MM.1S (cell line): Measurements from ENCODE around the gene TMEM63B.

Experiments
- EZH2 ChIP-seq: fragments of 300-600 bp; sonication (generic); optimal IDR thresholded peaks from 2 replicates; pipeline ENCODE3; 2017; ENCODE audit warnings: low read depth, mild to moderate bottlenecking, antibody characterized with exemption, low read length, mixed read lengths
- TF ChIP-seq, protein P1 (sequence below): fragments of 300-600 bp; sonication (generic); IDR thresholded peaks from 2 replicates; pipeline ENCODE4 v1.5.1; 2016; ENCODE audit warnings: antibody characterized with exemption, low read length, mixed read lengths

DNA sequence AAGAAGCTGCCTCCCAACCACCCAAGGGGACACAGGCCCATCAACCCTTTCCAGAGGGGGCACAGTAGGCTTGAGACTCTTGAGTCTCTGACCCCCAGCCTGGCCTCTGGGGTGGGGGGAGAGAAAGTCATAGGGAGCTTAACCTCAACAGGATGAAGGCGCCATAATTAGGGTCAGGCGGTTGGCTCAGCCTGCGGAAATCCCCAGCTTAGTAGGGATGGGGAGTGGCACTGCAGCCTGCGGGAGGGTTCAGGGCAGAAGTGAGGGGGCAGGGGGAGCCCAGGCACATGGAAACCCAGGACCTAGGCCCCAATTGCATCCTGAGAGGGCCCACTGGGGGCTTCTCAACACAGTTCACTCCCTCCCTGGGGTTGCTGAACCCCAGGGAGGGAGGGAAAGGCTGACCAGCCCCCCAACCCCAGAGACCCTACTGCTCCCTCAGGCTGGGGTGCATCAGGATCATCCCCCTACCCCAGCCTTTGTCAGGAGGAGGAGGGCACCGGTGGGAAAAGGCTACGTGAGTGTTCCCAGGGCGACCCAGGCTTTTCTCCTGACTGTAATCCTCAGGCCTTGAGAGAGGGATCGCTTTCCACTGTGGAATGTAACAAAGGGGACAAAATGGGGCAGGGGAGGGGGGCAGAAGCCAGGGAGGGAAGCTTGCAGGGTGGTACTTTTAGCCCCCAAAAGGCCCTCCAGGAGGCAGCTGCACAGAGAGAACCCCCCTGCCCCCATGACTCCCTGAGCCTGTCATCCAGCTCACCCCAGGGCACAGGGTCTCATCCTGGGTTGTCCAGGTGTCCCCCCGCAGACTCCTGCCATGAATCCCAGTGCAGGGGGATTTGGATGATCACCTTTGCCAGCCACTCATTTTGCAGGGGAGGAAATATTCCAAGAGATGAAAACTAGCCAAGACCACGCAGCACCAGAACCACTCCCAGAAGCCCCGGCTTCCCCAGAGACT, 46.5 kb upstream of the TMEM63B start:
- TF ChIP-seq, protein P1, sequence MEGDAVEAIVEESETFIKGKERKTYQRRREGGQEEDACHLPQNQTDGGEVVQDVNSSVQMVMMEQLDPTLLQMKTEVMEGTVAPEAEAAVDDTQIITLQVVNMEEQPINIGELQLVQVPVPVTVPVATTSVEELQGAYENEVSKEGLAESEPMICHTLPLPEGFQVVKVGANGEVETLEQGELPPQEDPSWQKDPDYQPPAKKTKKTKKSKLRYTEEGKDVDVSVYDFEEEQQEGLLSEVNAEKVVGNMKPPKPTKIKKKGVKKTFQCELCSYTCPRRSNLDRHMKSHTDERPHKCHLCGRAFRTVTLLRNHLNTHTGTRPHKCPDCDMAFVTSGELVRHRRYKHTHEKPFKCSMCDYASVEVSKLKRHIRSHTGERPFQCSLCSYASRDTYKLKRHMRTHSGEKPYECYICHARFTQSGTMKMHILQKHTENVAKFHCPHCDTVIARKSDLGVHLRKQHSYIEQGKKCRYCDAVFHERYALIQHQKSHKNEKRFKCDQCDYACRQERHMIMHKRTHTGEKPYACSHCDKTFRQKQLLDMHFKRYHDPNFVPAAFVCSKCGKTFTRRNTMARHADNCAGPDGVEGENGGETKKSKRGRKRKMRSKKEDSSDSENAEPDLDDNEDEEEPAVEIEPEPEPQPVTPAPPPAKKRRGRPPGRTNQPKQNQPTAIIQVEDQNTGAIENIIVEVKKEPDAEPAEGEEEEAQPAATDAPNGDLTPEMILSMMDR = no peak
- TF ChIP-seq EZH2 = no peak
